Measurements from ENCODE around the gene STRN3. TPM values are rescaled to one million over a fixed set of nuclear protein-coding genes. Genes with fewer than 3 reads are reported as not detected.

The STRN3 gene
- polyA plus RNA-seq, 1 donor from 2014 or later: 4.9 TPM

- Mint-ChIP-seq H3K4me3 (peak overlapping the region; percentile 91 to 94 (median 92)), H3K36me3 (peaks cover 2% of the 10 kb centered on the region), H3K27me3 (no peaks in the 10 kb centered on the region), H3K9me3 (no peaks in the 10 kb centered on the region), H3K4me1 (peaks cover 27 to 36% (median 29%) of the 10 kb centered on the region in 3 donors), H3K27ac (peak overlapping the region; percentile 19 to 62 (median 32))
Measured at GRCh38 chr14:30875788-30876053, 150.5 kb downstream of the STRN3 start.

DNA sequence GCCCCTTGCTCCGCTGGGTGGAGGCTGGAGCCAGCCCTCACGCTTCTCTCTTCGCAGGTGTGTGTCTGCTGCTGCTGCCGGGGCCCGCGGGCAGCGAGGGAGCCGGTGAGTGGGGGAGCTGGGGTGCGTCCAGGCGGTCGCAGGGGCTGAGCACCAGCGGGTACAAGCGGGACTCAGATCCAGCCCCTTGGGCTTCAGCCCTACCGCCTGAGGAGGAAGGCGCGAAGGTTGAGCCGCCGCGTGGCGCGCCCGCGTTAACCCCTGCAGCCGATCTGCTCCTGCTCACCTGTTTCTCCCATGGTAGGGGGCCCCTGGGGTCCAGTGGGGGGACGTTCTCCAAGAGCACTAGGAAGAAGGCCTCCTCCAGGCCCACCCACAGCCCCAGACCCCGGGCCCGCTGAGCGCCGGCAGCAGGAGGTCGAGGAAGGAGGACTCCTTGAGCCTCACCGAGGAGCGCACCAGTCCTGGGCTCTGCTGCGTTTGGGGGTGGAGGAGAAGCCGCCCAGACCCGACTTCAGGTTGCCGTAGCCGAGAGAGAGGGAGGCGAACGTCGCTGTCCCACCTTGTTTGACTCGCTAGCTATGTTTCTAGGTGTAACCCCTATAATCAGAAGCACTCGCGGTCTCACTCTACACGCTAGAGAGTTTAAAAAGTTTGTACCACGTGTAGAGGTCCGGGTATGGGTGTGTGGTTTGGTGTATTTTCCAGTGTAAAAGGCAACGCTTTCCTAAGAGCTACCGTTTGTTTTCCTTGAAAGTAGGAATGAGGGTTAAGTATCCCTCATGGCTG is 151.0 kb downstream of the STRN3 start:
- H3K4me3 Mint-ChIP-seq: peak overlapping the region; percentile 91 to 94 (median 92)
- peaks cover 2% of the 10 kb centered on the region for H3K36me3 Mint-ChIP-seq
- H3K27ac Mint-ChIP-seq: peak overlapping the region; percentile 32 to 86 (median 62)
- H3K27me3 Mint-ChIP-seq: no peaks in the 10 kb centered on the region
- peaks cover 29 to 37% (median 32%) of the 10 kb centered on the region in 3 donors for H3K4me1 Mint-ChIP-seq
- H3K9me3 Mint-ChIP-seq: no peaks in the 10 kb centered on the region

DNA sequence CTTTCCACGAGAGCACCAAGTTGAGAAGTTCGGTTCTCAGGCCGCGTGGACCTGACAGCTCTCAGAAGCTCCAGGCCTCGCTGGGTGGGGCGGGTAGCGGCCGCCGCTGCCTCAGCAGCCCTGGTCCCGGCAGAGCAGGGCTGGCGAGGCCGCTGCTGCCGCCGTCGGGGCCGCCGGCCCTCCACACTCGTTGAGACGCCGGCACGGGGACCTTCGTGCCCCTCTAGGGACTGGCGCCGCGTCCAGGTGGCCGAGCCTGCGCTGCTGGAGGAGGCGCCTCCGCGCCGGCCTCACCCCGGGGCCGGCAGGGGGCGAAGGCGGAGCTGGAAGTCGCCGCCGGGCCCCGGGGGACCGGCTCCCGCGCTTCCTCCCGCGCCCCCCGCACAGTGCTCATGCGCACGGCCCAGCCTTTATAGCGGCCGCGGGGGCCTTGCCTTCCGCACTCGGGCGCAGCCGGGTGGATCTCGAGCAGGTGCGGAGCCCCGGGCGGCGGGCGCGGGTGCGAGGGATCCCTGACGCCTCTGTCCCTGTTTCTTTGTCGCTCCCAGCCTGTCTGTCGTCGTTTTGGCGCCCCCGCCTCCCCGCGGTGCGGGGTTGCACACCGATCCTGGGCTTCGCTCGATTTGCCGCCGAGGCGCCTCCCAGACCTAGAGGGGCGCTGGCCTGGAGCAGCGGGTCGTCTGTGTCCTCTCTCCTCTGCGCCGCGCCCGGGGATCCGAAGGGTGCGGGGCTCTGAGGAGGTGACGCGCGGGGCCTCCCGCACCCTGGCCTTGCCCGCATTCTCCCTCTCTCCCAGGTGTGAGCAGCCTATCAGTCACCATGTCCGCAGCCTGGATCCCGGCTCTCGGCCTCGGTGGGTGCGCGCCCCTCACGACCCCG is 151.8 kb downstream of the STRN3 start, which contains the start of gene COCH:
Gene COCH, plus strand, starts transcription at position 440 of the 879 bp plus-strand sequence. Its CDS starts 380 bp downstream, at position 820.
- H3K27ac Mint-ChIP-seq: peak within 1 kb of the TSS; percentile 32 to 86 (median 73)
- peaks cover 30 to 38% (median 35%) of the 10 kb centered on the region in 3 donors for H3K4me1 Mint-ChIP-seq
- peak within 1 kb of the TSS; percentile 91 to 94 (median 92) for H3K4me3 Mint-ChIP-seq
- H3K9me3 Mint-ChIP-seq: no peaks in the 10 kb centered on the region
- no peaks in the 10 kb centered on the region for H3K27me3 Mint-ChIP-seq
- H3K36me3 Mint-ChIP-seq: peaks cover 2% of the 10 kb centered on the region

DNA sequence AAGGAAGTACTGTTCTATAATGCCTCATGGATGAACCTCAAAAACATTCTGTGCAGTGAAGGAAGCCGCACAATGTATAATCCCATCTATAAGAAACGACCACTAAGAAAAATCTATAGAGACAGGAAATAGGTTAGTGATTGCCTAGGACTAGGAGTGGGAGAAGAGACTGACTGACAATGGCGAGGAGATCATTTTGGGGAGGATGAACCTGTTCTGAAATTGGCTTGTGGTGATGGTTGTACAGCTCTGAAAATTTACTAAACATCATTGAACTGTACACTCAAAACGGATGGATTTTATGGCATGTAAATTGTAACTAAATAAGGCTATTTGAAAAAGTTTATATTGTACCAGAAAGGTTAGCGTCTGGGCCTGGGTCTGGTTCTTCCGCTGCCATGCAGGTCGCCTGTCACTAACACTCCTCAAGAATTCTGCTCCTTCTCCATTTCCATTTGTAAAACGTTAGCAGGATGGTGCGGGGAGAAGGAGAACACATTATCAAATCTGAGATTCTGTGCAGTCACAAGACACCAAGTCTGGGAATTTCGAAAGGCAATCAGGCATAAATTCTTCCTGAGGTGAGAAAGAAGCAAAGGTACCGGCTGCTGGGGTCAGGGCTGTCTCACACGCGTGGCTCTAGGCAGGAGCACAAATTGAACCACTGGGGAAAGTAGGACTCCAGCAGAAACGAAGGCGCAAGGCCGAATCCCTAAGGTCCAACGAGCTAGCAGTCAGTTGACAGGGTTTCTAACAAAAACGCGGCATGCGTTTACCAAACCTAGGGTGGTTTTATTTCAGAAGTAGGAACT is 152.7 kb downstream of the STRN3 start:
- H3K27me3 Mint-ChIP-seq: peaks cover 2% of the 10 kb centered on the region
- peak overlapping the region in 2 of 3 donors; percentile 73 to 85 for H3K27ac Mint-ChIP-seq
- peak overlapping the region; percentile 78 to 92 (median 88) for H3K4me3 Mint-ChIP-seq
- peaks cover 3% of the 10 kb centered on the region for H3K36me3 Mint-ChIP-seq
- no peaks in the 10 kb centered on the region for H3K9me3 Mint-ChIP-seq
- H3K4me1 Mint-ChIP-seq: peaks cover 30 to 37% (median 35%) of the 10 kb centered on the region in 3 donors

DNA sequence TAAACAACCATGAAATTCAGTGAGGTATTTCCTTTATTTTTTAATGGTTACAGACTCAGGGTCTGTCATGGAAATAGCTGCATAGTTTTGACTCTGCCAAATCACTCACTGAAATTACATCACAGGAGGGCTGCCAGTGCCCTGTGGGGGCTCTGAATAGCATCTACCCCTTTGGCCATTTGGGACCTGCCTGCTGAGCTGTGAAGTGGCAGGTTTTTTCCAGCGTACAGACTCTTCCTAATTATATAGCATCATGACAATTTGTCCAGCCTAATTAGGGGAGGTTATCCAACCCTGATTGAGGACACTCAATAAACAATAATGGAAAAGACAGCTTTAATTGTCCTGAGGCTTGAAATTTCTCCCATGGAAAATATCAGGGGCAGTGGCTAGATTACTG is 153.6 kb downstream of the STRN3 start:
- Mint-ChIP-seq H3K27me3 (peaks cover 3% of the 10 kb centered on the region), H3K4me3 (peak overlapping the region in 3 of 4 donors; percentile 78 to 92 (median 91)), H3K4me1 (peaks cover 27 to 35% (median 34%) of the 10 kb centered on the region in 3 donors), H3K36me3 (peaks cover 3% of the 10 kb centered on the region), H3K27ac (peak overlapping the region in 2 of 3 donors; percentile 38 to 73), H3K9me3 (no peaks in the 10 kb centered on the region)

DNA sequence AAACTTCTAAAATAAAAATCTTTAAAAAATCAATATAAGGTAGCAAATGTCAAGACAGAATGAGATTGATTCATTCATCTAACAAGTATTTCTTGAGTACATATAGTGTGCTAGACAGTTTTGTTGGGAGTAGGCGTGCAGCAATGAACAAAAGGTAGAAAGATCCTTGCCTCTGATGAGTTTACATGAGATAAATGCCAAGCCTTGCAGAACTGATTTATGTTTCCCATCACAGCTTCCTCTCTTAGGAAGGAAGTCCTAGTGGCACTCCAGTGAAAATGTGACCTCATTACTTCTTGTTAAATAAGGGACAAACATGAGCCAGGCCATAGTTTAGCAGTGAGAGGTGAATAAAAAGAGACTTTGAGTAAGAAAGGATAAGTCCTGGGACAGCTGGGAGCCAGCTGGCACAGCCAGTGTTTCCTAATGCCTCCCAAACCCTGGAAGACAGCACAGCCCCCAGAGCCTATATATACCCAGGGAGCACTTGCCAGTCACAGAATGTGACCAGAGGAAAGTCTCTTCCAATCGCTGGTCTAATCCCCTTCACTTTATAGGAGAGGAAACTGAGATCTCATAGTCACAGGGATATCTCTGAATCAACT is 156.5 kb downstream of the STRN3 start:
- Mint-ChIP-seq H3K27me3 (peaks cover 3% of the 10 kb centered on the region), H3K4me1 (peaks cover 13 to 20% (median 20%) of the 10 kb centered on the region in 3 donors), H3K9me3 (no peaks in the 10 kb centered on the region), H3K36me3 (peaks cover 4% of the 10 kb centered on the region), H3K4me3 (peak overlapping the region in 1 of 4 donors; percentile 54), H3K27ac (no peak overlapping the region)

- Mint-ChIP-seq H3K36me3 (peaks cover 4% of the 10 kb centered on the region), H3K4me1 (peaks cover 14 to 25% (median 23%) of the 10 kb centered on the region in 3 donors), H3K4me3 (peak overlapping the region in 1 of 4 donors; percentile 33), H3K9me3 (no peaks in the 10 kb centered on the region), H3K27me3 (peaks cover 3% of the 10 kb centered on the region), H3K27ac (no peak overlapping the region)
Measured at GRCh38 chr14:30868736-30869135, 157.4 kb downstream of the STRN3 start.

DNA sequence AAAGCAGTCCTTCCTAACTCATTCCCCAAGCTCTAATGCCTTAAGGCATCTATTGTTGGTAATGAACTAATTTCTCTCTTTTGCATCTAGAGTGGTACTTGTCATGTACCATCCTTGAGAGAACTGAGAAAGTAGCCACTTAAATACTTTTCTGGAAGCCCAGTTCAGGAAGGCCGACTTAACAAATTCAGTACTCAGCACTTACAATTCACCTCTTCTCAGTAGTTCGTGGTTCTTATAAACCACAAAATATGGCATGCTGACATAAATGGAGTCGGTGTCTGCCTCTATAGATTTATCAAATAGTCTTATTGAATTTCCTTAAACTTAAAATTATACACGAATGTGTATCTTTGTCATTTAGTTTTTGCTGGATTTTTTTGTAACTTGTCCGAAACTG is 161.2 kb downstream of the STRN3 start:
- peaks cover 14 to 37% (median 17%) of the 10 kb centered on the region in 3 donors for H3K4me1 Mint-ChIP-seq
- peaks cover 3% of the 10 kb centered on the region for H3K27me3 Mint-ChIP-seq
- peaks cover 0 to 3% (median 2%) of the 10 kb centered on the region in 3 donors for H3K9me3 Mint-ChIP-seq
- H3K27ac Mint-ChIP-seq: no peak overlapping the region
- no peak overlapping the region for H3K4me3 Mint-ChIP-seq
- peaks cover 4% of the 10 kb centered on the region for H3K36me3 Mint-ChIP-seq

GRCh38 chr14:30861200-30861599 is 165.0 kb downstream of the STRN3 start:
- H3K27me3 Mint-ChIP-seq: no peaks in the 10 kb centered on the region
- peaks cover 4% of the 10 kb centered on the region for H3K36me3 Mint-ChIP-seq
- H3K4me3 Mint-ChIP-seq: peak overlapping the region in 2 of 4 donors; percentile 4 to 19
- H3K9me3 Mint-ChIP-seq: peaks cover 0 to 6% (median 4%) of the 10 kb centered on the region in 3 donors
- peak overlapping the region in 1 of 3 donors; percentile 95 for H3K27ac Mint-ChIP-seq
- H3K4me1 Mint-ChIP-seq: peaks cover 14 to 42% (median 28%) of the 10 kb centered on the region in 3 donors

- H3K9me3 Mint-ChIP-seq: peaks cover 0 to 4% (median 2%) of the 10 kb centered on the region in 3 donors
- peaks cover 4% of the 10 kb centered on the region for H3K36me3 Mint-ChIP-seq
- H3K4me1 Mint-ChIP-seq: peaks cover 28 to 42% (median 37%) of the 10 kb centered on the region in 3 donors
- H3K27ac Mint-ChIP-seq: peak overlapping the region in 2 of 3 donors; percentile 21 to 80
- peak overlapping the region in 3 of 4 donors; percentile 27 to 87 (median 75) for H3K4me3 Mint-ChIP-seq
- no peaks in the 10 kb centered on the region for H3K27me3 Mint-ChIP-seq
Measured at GRCh38 chr14:30855345-30856037, 170.7 kb downstream of the STRN3 start.

DNA sequence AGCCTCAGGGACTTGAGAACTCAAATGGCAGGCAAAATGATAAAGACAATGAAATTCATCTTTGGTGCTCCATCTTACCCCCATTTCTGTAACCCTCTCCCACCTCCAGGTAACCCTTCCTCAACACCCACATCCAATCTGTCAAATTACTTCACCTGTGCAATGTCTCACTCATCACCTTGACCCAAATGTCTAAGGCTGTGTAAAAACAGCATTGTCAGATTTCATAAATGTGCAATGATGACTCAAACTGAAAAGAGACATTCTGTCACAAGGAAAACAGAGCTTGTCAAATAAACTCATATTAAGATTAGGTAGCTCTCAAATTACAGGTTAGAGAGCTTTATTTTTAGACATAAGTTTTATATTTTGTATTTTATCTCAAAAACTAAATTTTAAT is 171.7 kb downstream of the STRN3 start:
- H3K9me3 Mint-ChIP-seq: peaks cover 0 to 4% (median 2%) of the 10 kb centered on the region in 3 donors
- H3K27me3 Mint-ChIP-seq: no peaks in the 10 kb centered on the region
- H3K4me3 Mint-ChIP-seq: peak overlapping the region in 1 of 4 donors; percentile 33
- H3K27ac Mint-ChIP-seq: no peak overlapping the region
- peaks cover 35 to 40% (median 37%) of the 10 kb centered on the region in 3 donors for H3K4me1 Mint-ChIP-seq
- H3K36me3 Mint-ChIP-seq: peaks cover 4% of the 10 kb centered on the region

GRCh38 chr14:30853946-30854345 is 172.2 kb downstream of the STRN3 start:
- no peak overlapping the region for H3K4me3 Mint-ChIP-seq
- H3K27me3 Mint-ChIP-seq: no peaks in the 10 kb centered on the region
- H3K9me3 Mint-ChIP-seq: peaks cover 0 to 3% (median 2%) of the 10 kb centered on the region in 3 donors
- peaks cover 41 to 45% (median 42%) of the 10 kb centered on the region in 3 donors for H3K4me1 Mint-ChIP-seq
- peaks cover 2% of the 10 kb centered on the region for H3K36me3 Mint-ChIP-seq
- no peak overlapping the region for H3K27ac Mint-ChIP-seq

DNA sequence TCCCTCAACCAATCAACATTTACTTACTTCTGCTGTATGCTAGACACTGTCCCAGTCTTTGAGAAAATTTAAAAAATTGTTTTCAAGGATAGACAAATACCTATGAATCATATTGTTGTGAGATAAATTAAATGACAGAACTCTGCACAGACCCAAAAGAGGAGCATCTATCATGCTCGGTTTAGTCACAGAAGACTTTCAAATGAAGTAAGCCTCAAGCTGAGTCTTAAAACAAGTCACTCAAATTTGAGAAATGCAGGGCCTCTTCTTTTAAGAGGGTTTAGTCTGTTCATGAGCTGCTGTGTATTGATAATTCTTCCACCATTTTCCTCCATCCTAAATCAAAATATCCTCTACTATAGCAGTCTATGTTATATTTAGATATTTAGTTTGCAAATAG is 176.2 kb downstream of the STRN3 start:
- peaks cover 2% of the 10 kb centered on the region for H3K27me3 Mint-ChIP-seq
- H3K9me3 Mint-ChIP-seq: no peaks in the 10 kb centered on the region
- H3K4me3 Mint-ChIP-seq: peak overlapping the region in 1 of 4 donors; percentile 28
- peaks cover 2% of the 10 kb centered on the region for H3K36me3 Mint-ChIP-seq
- peaks cover 34 to 38% (median 34%) of the 10 kb centered on the region in 3 donors for H3K4me1 Mint-ChIP-seq
- H3K27ac Mint-ChIP-seq: peak overlapping the region in 1 of 3 donors; percentile 39

Data from IgD-negative memory B cell (primary cell).